Activated CD4-positive, alpha-beta T cell treated with anti-CD3 and anti-CD28 coated beads, Interleukin-2, amount 10 ng/mL, durations not matched to agents 24 days and 14 days (primary cell): ENCODE data around the gene CAD. TPM values are rescaled to one million over a fixed set of nuclear protein-coding genes. Genes with fewer than 3 reads are reported as not detected.

Experiments
- DNase-seq: peaks from one replicate; pipeline ENCODE4 v3.0.0; 2022
- H3K27ac Mint-ChIP-seq: one replicate; pipeline ENCODE4 v1.8.0; 2022; ENCODE audit warnings: mild to moderate bottlenecking, mixed read lengths
- H3K27me3 Mint-ChIP-seq: one replicate; pipeline ENCODE4 v1.8.0; 2022; ENCODE audit warnings: mixed read lengths
- H3K36me3 Mint-ChIP-seq: one replicate; pipeline ENCODE4 v1.8.0; 2022; ENCODE audit warnings: low read depth, mild to moderate bottlenecking, mixed read lengths
- H3K4me1 Mint-ChIP-seq: one replicate; pipeline ENCODE4 v1.8.0; 2021; ENCODE audit warnings: mixed read lengths
- H3K4me3 Mint-ChIP-seq: one replicate; pipeline ENCODE4 v1.8.0; 2022; ENCODE audit warnings: mild to moderate bottlenecking, moderate library complexity, mixed read lengths
- H3K9me3 Mint-ChIP-seq: one replicate; pipeline ENCODE4 v1.8.0; 2021; ENCODE audit warnings: mixed read lengths
- intact Hi-C: fragments of 100-400 bp; cut with micrococcal nuclease; formaldehyde crosslinking; loops from one replicate; pipeline ENCODE4 v1.15.1; 2023
- total RNA-seq: library from RNA; stranded (reverse); gene quantifications from 2 replicates; pipeline ENCODE4 v1.2.3, GENCODE V29; 2022

CAD gene
- total RNA-seq, 1 donor from 2014 or later: 159 TPM

DNA sequence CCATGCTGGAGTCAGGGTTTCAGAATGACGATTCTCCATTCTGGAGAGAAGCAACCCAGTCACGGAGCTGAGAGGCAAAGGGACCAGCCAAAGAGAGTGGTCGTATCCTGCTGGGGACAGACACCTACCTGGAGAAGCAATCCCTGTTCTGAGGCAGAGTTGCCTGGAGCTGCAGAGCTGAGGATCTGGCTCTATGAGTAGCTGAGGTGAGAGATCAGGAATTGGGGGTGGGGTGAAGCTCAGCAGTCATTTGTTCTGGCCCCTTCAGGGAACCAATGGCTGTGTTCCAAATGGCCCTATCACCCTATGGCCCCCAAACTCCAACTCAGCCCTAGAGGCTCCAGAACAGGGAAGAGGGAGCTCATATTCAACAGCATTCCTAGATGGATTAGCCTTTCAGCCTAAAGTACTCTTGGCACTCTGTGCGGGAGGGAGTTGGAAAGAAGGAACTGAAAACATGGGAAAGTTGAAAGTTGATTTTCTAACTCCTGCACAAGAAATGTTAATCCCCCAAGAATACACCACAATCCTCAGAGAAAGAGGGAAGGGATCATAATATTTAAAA, 8.6 kb upstream of the CAD start:
- H3K4me1 Mint-ChIP-seq: peaks cover 38% of the 10 kb centered on the region
- no peak for DNase-seq
- intact Hi-C loops: no loop called here
- no peak overlapping the region for H3K4me3 Mint-ChIP-seq
- H3K36me3 Mint-ChIP-seq: peaks cover 53% of the 10 kb centered on the region
- H3K27ac Mint-ChIP-seq: no peak overlapping the region
- H3K9me3 Mint-ChIP-seq: no peaks in the 10 kb centered on the region
- no peaks in the 10 kb centered on the region for H3K27me3 Mint-ChIP-seq

DNA sequence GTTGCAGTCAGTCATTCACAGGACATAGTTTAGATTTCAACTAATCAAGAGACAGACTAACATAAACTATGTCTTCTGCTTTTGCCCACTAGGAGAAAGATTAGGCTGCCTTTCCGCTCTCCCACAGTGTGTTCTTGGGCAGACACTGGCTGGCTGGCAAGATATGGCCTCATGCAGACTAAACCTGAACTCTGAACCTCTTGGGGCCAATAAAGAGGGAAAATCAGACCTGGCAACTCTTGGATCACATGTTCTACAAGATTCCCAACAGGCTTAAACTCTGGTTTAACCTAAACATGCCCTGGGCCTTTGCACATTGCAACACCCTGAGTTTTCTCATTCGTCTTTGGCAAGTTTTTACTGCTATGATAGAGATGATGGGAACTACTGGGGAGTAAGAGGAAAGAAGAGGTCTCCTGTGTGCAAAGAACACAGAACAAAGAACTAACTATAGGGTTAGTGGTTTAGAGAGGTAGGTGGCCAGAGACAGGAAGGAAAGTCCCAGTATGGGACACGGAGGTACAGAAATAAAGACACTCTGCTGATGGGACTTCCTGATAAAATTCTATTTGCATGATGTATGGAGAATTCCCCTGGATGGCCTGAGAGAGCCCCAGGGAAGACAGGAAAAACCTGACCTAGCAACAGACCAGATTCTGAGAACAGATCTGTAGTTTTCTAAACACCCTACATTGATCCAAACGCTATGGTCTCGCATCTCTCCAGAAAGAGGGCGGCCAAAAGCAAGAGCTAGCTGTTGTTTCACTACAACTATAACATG, 7.4 kb upstream of the CAD start:
- peaks cover 51% of the 10 kb centered on the region for H3K36me3 Mint-ChIP-seq

DNA sequence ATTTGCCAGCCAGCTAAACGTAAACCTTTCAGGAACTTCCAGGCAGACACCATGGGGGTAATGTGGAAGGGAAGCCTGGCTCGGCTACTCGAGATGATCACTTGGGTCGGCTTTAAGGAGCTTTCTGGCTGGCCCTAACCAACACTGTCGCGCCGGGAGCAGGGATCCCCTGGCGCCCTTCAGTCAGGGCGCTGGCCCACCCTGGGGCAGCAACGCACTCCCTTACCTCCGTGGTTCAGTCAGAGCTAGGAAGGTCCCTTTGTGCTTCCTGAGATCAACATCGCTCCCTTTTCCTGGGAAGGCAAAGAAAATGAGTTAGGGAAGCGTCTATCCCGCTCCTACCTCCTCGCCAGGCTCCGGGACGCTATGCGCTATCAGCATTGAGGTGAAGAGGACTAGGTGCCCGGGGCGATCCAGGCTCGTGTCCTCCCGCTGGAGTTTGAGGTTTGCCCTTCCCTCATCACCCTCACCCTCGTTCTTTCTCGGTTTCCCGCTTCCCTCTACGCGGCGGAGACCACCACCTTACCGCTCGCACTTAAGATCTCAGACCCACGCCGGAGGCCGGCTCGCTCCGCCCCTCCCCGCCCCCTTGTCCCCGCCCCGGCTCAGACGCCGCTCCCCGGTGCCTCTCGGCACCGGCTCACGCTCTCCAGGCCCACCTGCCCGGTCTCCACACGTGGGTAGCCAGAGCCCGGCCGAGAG, 5.8 kb upstream of the CAD start:
- no peak for DNase-seq
- H3K27me3 Mint-ChIP-seq: no peaks in the 10 kb centered on the region
- H3K27ac Mint-ChIP-seq: peak overlapping the region; percentile 99
- intact Hi-C loops: loop anchor here (1.0 to 5.0 kb wide), 5 partner anchors 124 to 1181 kb away; partner anchors contain the start of genes CENPA, EIF2B4, FOSL2 and KHK
- H3K4me3 Mint-ChIP-seq: peak overlapping the region; percentile 91
- peaks cover 51% of the 10 kb centered on the region for H3K36me3 Mint-ChIP-seq
- no peaks in the 10 kb centered on the region for H3K9me3 Mint-ChIP-seq
- H3K4me1 Mint-ChIP-seq: peaks cover 34% of the 10 kb centered on the region

More for the DNA sequence above, 7.4 kb upstream of the CAD start:
- DNase-seq: peak; percentile 58
- intact Hi-C loops: loop anchor here (5.0 kb wide), 4 partner anchors 123 to 1182 kb away; partner anchors contain the start of genes CENPA, FOSL2, KHK and TMEM214
- Mint-ChIP-seq H3K27ac (peak overlapping the region; percentile 80), H3K4me3 (peak overlapping the region; percentile 66), H3K27me3 (no peaks in the 10 kb centered on the region), H3K9me3 (no peaks in the 10 kb centered on the region), H3K4me1 (peaks cover 36% of the 10 kb centered on the region)

DNA sequence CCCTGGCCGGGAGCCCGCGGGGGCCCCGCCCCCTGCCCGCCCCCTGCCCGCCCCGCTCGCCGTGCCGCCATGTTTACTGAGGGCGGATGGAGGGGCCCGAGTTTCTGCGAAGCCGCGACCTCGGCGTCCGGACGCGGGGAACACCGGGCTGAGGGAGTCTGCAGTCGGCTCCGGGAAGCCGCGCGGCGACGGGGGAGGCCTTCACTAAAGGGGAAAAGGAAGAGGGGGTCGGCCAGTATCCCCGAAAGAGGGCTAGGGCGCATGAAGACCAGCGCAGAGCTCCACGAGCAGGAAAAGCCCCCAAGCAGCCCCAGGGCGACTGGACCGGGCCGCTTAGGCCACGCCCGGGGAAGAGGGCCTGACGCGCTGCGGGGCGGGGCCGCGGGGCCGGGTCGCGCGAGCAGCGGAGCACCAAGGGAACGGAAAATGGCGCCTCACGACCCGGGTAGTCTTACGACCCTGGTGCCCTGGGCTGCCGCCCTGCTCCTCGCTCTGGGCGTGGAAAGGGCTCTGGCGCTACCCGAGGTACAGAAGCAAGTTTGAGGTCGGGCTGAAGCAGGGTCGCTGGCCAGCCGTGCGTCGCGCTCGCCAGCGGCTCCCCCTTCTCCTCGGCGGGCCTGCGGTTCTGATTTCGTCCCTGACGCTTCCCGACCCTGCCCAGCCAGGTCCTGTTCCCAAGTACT, 5.1 kb upstream of the CAD start, which contains the start of the genes ATRAID and SLC5A6:
Gene ATRAID, plus strand, starts transcription at position 99 of the 683 bp plus-strand sequence. Its CDS starts 328 bp downstream, at position 427.
Gene SLC5A6, minus strand, starts transcription at position 326 of the 683 bp plus-strand sequence. CDS start 4,618 bp downstream, outside the sequence.
- H3K27ac Mint-ChIP-seq: peak within 1 kb of the TSS; percentile 99
- peak; percentile 97 for DNase-seq
- peaks cover 40% of the 10 kb centered on the region for H3K4me1 Mint-ChIP-seq
- intact Hi-C loops: loop anchor here (1.0 to 5.0 kb wide), 8 partner anchors 51 to 1180 kb away; partner anchors contain the start of genes CENPA, EIF2B4, FOSL2 and KHK
- H3K27me3 Mint-ChIP-seq: no peaks in the 10 kb centered on the region
- H3K36me3 Mint-ChIP-seq: peaks cover 51% of the 10 kb centered on the region
- H3K9me3 Mint-ChIP-seq: peaks cover 3% of the 10 kb centered on the region
- peak within 1 kb of the TSS; percentile 91 for H3K4me3 Mint-ChIP-seq

DNA sequence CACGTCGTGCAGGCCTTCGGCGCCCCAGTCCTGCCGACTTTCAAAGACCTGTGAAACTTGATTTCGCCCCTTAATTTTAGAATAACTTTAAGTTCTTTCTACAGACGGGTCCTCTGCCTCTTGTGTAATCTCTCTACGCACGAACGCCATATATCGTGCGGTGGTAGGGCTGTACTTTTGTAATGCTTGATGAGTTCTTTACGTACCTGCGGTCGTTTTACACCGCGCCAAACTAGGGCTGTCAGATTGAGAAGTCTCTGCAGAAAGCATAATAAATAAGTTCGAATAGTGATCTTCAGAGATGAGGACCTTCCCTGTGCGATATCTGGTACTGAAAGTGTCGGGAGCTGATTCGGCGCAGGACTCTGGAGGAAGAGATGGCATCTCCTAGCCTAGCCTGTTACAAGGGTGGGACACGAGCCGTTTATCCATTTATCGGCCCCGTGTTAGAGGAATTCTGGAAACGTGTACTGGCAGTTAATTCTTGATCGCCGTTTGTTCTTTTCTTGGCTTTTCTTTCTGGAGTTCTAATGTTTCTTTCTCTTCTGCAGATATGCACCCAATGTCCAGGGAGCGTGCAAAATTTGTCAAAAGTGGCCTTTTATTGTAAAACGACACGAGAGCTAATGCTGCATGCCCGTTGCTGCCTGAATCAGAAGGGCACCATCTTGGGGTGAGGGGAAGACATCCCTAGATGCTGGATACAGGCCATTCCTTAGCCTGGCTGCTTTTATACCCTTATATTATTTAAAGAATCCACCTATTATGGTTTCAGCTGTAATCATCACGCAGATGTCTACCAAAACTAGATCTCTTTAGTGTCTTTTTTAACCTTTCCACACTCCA, 4.3 kb upstream of the CAD start:
- Mint-ChIP-seq H3K9me3 (peaks cover 3% of the 10 kb centered on the region), H3K27me3 (no peaks in the 10 kb centered on the region), H3K4me1 (peaks cover 41% of the 10 kb centered on the region), H3K36me3 (peaks cover 53% of the 10 kb centered on the region), H3K4me3 (peak overlapping the region; percentile 91), H3K27ac (peak overlapping the region; percentile 99)
- DNase-seq: no peak
- intact Hi-C loops: loop anchor here (1.0 to 5.0 kb wide), 7 partner anchors 50 to 1179 kb away; partner anchors contain the start of genes CENPA, FOSL2, KHK and PREB

DNA sequence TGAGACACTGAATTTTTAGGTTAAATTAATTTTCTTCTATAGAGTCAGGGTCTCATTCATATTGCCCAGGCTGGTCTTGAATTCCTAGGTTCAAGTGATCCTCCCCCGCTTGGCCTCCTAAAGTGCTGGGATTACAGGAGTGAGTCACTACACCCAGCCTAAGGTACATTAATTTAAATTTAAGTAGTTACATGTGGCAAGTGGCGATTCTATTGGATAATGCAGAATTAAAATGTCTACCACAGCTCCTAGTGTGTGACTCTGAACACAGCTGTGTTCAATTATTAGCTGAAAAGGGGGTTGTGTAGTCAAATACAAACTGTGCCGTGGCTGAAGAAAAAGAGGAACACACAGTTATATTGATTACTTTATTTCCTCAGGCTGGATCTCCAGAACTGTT, 2.2 kb upstream of the CAD start:
- Mint-ChIP-seq H3K27ac (no peak overlapping the region), H3K27me3 (no peaks in the 10 kb centered on the region), H3K9me3 (peaks cover 3% of the 10 kb centered on the region)

DNA sequence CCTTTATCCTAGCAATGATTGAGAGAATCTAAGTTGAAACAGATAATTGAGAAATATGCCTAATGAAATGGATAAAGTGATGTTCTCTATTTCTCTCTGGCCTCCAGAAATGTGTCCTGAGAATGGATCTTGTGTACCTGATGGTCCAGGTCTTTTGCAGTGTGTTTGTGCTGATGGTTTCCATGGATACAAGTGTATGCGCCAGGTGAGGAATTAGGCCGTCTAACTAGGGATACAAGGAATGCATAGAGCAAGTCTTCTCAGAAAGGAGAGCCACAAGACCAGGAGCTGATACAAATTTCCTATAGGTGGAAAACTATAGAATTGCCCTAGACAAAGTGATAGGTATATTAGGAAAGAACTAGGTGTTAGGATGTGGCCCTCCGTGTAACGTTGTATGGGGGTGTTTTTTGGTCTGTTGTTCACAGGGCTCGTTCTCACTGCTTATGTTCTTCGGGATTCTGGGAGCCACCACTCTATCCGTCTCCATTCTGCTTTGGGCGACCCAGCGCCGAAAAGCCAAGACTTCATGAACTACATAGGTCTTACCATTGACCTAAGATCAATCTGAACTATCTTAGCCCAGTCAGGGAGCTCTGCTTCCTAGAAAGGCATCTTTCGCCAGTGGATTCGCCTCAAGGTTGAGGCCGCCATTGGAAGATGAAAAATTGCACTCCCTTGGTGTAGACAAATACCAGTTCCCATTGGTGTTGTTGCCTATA, 592 bp upstream of the CAD start:
- DNase-seq: no peak
- H3K4me1 Mint-ChIP-seq: peaks cover 38% of the 10 kb centered on the region
- peaks cover 3% of the 10 kb centered on the region for H3K9me3 Mint-ChIP-seq
- peak overlapping the region; percentile 98 for H3K27ac Mint-ChIP-seq
- H3K36me3 Mint-ChIP-seq: peaks cover 65% of the 10 kb centered on the region
- H3K27me3 Mint-ChIP-seq: no peaks in the 10 kb centered on the region
- H3K4me3 Mint-ChIP-seq: peak overlapping the region; percentile 98
- intact Hi-C loops: loop anchor here (2.0 to 5.0 kb wide), 3 partner anchors 106 to 211 kb away; partner anchors contain the start of genes GTF3C2, MPV17 and NRBP1

More for the DNA sequence above, 2.2 kb upstream of the CAD start:
- intact Hi-C loops: loop anchor here (5.0 kb wide), 6 partner anchors 107 to 1177 kb away; partner anchors contain the start of genes CENPA, FOSL2, KHK and MPV17
- Mint-ChIP-seq H3K36me3 (peaks cover 55% of the 10 kb centered on the region), H3K4me1 (peaks cover 36% of the 10 kb centered on the region), H3K4me3 (no peak overlapping the region)
- DNase-seq: no peak

DNA sequence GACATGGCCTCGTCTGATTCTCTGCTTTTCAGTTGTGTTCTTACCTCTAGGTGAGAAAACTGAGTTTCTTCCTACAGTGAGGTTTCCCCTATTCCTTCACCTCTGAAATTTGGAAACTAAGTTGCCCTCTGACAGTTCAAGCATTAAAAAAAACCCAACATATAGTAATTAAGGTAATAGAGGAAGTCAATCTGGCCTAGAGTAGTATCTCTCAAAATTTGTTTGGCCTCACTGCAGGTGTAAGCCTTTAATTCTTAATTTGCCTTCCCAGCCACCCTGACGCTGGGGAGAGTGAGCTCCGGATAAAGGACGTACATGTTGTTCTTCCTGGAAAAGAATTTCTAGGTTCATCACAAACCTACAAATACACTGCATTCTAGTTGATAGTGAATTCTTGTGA, 1.4 kb downstream of the CAD start:
- Mint-ChIP-seq H3K4me3 (peak overlapping the region; percentile 98), H3K9me3 (peaks cover 3% of the 10 kb centered on the region), H3K27me3 (no peaks in the 10 kb centered on the region), H3K27ac (peak overlapping the region; percentile 64), H3K4me1 (peaks cover 31% of the 10 kb centered on the region), H3K36me3 (peaks cover 72% of the 10 kb centered on the region)
- DNase-seq: no peak
- intact Hi-C loops: loop anchor here (5.0 kb wide), 2 partner anchors 104 to 209 kb away; partner anchors contain the start of genes MPV17 and NRBP1

DNA sequence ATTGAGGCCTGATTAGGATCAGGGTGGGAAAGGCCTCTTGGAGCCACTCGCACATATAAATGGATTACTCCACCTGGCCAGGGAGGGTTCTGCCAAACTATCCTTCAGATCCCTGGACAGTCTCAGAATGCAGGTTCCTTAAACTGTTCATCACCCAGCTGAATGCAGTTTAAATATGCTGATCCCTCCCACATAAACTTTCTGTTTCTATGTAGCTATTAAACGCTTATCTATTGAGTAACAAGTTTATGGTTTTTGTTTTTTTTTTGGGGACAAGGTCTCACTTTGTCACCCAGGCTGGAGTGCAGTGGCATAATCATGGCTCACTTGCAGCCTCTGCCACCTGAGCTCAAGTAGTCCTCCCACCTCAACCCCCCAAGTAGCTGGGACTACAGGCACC, 1.9 kb downstream of the CAD start:
- H3K27me3 Mint-ChIP-seq: no peaks in the 10 kb centered on the region
- DNase-seq: no peak
- H3K9me3 Mint-ChIP-seq: peaks cover 3% of the 10 kb centered on the region
- intact Hi-C loops: loop anchor here (5.0 kb wide), 2 partner anchors 103 to 208 kb away; partner anchors contain the start of genes MPV17 and NRBP1
- H3K27ac Mint-ChIP-seq: peak overlapping the region; percentile 64
- peaks cover 30% of the 10 kb centered on the region for H3K4me1 Mint-ChIP-seq
- H3K4me3 Mint-ChIP-seq: peak overlapping the region; percentile 98
- H3K36me3 Mint-ChIP-seq: peaks cover 71% of the 10 kb centered on the region

DNA sequence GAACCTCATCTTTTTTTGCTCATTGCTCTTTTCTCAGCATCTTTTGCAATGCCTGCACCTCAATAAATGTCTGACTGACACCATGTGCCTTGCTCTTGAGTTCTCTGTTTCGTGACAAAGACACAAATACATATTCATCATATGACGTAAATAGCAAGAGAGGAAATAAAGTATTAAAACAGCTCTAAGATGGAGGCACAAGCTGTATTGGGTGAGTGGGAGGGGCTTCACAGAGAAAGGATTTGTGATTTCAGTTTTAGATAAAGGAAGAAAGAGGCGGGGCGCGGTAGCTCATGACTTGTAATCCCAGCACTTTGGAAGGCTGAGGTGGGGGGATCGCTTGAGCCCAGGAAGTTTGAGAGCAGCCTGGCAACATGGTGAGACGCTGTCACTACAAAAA, 2.9 kb downstream of the CAD start:
- Mint-ChIP-seq H3K4me1 (peaks cover 30% of the 10 kb centered on the region), H3K9me3 (peaks cover 3% of the 10 kb centered on the region), H3K27me3 (no peaks in the 10 kb centered on the region), H3K36me3 (peaks cover 76% of the 10 kb centered on the region), H3K4me3 (no peak overlapping the region), H3K27ac (no peak overlapping the region)
- intact Hi-C loops: no loop called here
- no peak for DNase-seq

DNA sequence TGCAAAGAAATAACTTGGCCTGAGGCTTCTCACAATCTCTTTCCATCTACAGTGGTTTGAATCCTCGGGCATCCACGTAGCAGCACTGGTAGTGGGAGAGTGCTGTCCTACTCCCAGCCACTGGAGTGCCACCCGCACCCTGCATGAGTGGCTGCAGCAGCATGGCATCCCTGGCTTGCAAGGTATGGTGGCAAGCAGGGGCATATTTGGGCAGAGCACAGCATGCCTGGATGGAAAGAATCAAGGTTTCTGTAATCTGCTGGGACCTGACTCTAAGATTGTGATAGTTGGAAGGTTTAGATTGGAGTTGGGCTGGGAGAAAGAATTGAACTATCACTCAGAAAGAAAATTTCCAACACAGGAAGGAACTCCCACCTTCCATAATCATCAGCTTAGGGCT, 4.0 kb downstream of the CAD start:
- peaks cover 77% of the 10 kb centered on the region for H3K36me3 Mint-ChIP-seq

DNA sequence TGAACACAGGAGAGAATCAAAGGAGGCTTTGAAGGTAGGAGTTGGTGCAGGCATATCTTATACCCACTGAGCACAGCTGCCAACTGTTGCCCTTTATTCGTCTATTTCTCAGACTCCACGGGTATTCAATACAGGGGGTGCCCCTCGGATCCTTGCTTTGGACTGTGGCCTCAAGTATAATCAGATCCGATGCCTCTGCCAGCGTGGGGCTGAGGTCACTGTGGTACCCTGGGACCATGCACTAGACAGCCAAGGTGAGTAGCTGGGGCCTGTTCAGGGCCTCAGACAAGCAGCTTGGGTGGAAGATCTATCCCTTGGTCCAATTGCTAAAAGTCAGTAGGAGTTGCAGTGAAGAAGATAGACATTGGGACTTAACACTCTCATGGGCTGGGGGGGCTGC, 5.2 kb downstream of the CAD start:
- Mint-ChIP-seq H3K9me3 (no peaks in the 10 kb centered on the region), H3K4me1 (peaks cover 19% of the 10 kb centered on the region), H3K4me3 (no peak overlapping the region), H3K36me3 (peaks cover 76% of the 10 kb centered on the region), H3K27ac (no peak overlapping the region), H3K27me3 (no peaks in the 10 kb centered on the region)
- DNase-seq: no peak
- intact Hi-C loops: no loop called here

More for the DNA sequence above, 4.0 kb downstream of the CAD start:
- H3K27ac Mint-ChIP-seq: peak overlapping the region; percentile 5
- no peaks in the 10 kb centered on the region for H3K27me3 Mint-ChIP-seq
- DNase-seq: no peak
- intact Hi-C loops: no loop called here
- H3K4me3 Mint-ChIP-seq: no peak overlapping the region
- peaks cover 27% of the 10 kb centered on the region for H3K4me1 Mint-ChIP-seq
- H3K9me3 Mint-ChIP-seq: peaks cover 3% of the 10 kb centered on the region
